Germinal center (tissue), 1 donor: Measurements from ENCODE around the gene DBH.
"Not testable (repeated sequence)": the region's sequence is repeated elsewhere in the genome, so short reads cannot be mapped to it uniquely, and the experiment has no call there.

ENCODE experiments used
- DNase-seq: peaks from one replicate; pipeline ENCODE4 v3.0.0; 2012; ENCODE audit warnings: mixed read lengths, low spot score

Gene DBH

DNA sequence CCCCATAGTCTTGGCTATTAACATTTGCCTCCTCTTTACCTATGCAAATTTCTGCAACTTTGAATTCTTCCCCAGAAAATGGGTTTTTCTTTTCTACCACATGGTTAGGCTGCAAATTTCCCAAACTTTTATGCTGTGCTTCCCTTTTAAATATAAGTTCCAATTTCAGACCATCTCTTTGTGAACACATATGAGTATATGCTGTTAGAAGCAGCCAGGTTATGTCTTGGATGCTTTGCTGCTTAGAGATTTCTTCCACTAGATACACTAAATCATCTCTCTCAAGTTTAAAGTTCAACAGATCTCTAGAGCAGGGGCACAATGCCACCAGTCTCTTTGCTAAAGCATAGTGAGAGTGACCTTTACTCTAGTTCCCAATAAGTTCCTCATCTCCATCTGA, 10.2 kb upstream of the DBH start:
- not testable (repeated sequence) for DNase-seq

DNA sequence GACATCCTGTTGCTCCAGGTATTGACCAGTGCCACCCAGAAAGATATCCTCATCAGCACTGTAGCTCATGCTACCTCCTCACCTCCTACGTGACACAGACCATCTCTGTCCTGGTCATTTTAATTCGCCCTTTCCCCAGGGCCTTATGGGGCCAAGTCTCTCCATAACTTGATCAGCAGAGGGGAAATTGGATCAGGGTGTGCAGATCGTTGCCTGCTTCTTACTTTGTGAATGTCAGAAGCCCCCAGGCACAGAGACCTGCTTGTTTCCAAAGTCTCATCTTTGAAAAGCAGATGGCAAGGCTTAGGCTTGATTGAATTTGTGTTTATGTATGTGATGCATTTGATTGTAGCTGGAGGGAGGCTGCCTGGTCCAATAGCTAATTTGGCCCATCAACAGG, 8.8 kb upstream of the DBH start:
- no peak for DNase-seq

DNA sequence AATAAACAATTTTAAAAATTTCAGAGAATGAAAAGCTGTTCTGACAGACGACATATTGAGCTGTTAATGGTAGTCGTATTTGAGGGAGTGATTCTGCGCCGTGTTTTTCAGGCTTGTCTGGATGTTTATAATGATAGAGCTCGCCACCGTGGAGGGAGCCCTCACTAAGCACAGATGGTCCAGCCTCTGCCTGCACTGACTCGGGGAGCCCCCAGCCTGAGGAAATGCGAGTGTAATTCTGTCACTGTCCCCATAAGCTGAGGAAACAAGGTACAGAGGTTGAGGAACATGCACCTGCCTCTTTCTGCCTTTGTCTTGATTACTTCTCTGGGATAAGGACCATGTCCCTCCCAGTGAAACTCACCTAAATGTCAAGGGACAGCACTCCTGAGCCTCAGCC, 7.4 kb upstream of the DBH start:
- DNase-seq = no peak

DNA sequence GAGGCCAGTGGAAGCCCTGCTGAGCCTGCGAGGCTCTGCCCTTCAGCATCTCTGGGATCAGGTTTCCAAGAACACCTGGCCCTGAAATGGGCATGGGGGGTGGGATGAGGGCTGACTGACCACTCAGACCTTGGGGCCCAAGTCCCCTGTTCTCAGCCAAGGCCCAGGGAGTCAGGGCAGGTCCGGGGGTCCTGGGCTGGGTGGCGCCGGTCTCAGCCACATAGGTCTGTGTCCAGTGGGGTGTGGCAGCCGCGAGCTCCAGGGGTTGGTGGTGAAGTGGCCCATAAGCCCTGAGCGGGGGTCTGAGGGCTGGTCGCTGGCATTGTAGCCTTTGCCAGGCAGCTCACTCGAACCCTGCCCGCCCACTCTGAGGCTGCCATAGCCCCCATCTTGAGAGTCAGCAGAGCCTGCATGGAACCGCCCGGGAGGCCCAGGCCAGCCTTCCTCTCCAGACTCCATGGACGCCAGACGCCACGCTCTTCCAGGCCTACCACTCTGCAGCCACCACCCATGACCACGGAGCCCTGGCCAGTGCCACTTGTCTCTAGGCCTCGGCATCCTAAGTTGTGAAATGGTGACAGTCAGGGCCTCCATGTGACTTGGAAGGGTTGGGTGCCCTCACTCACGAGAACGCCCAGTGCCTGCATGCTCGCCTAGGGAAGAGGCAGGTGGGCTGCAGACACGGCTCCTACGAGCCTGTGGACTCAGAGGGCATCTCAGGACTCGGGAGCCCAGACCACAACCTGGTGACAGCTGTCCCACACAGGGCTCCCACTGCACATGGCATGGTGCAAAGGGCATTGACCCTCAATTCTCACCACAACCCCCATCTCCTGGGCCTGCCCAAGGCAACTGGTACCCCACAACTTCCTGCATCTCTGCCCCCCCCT, 6.7 kb upstream of the DBH start:
- DNase-seq = no peak

DNA sequence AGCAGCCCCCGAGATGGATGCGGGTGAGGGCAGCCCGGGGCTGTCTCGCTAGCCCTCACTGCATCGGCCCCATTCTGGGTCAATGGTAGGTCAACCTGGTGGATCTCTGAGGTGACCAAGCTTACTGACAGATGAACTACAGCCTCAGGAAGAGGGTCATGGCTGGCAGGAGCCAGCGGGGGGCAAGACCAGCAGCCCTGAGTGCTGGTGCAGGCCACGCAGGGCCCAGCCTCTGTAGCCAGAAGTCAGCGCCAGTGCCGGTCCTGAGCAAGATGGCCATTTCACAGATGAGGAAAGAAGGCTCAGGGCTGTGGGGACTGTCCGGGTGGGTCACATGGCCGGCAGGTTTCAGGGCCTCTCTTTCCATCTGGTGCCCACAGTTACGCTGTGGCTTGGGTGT, 5.1 kb upstream of the DBH start:
- no peak for DNase-seq

DNA sequence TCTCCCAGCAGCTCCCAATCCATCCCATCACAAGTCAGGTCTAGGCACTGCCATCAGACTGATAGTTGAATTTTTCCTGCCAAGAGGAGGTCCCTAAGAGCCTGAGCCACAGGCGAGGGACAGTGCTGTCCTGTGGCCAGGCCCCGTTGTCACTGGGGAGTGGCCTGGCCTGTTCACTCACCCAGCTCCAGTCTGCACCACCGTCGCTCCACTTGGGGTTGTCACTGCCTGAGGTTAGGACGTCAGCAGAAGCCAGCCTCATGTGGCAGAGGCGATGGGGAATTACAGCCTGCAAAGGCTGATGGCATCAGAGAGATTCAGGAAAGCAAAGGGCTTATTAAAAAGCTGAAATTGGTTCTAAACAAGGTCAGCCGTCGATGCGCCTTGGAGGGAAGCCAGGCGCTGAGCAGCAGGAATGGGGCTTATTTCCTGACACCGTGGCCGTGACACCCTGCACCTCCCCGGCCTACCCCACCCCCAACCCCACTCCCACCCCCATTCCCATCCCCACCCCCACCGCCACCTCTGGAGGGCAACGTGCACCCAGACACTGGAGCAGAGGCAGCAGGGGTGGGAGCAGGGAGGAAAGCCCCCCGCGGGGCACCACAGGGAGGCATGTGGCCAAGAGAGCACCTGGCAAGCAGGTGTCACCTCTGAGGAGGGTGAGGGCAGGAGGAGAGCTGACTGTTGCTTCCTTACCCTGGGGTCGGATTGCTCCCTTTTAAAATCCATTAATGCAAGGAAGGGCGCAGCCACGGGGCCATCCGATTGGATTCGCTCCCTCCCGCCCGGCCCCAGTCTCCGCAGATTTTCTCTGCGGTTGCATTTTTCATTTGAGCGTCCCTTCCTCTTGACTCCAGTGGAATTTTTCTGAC, 3.1 kb upstream of the DBH start:
- no peak for DNase-seq

DNA sequence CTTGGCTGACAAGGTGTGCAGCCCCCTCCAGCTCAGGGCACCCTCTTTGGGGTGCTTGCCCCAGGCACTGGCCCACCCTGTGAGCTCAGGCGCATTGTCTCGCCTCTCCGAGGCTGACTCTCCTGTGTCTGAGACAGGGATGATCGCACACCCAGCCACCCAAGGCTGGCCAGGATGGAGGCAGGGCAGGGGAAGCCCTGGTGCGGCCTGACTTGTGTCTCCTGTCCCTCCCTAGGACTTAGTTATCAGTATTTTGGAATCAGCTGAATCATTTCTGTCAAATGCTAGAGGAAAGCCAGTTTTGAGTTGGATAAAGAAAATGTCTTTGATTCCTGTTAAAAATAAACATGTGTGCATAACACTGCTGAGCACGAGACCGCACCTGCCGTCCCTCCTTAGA, 2.5 kb upstream of the DBH start:
- no peak for DNase-seq

DNA sequence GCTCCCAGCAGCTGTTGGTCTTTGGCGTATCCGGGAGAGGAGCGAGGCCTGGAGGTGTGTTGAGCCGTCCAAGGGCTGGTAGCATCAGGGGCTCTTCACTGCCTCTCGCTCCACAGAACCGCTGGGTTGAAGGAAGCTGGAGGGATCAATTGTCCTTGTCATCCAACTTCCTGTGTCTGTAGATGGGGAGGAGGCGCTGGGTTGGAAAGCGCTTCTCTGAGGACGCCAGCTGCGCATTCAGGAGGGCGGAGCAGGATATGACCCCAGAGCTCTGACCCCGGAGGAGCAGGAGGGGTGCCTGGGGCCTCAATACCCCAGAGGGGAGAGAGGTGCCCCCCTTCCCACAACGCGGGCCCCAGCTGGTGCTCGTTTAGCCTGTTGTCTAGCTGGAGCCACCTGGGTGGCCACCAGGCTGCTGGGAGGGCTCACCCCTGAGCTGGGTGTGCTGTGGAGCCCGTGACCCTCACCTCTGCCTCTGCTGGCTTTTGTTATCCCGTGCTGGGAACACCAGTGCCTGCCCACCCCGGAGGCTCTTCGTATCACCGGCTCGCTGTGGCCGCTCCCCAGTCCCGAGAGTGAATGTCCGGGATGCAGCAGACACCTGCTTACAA, 2.0 kb upstream of the DBH start:
- DNase-seq = no peak

DNA sequence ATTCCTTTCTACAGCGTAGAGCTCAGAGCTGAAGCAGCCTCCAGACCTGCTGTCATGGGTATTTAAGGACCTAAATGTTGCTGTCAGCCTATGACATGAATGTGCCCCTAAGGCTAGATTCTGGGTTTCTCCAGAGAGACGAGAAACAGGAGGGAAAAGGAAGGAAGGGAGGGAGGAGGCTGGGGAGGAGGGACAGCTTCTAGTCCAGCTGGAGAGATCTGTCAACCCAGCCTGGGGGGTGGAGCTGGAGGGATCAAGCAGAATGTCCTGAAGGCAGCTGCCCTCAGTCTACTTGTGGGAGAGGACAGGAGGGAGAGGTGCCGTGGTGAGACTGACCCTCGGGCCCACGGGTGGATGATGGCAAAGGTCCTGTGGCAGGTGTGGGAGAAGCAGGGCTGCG, 1.1 kb upstream of the DBH start:
- DNase-seq = no peak

DNA sequence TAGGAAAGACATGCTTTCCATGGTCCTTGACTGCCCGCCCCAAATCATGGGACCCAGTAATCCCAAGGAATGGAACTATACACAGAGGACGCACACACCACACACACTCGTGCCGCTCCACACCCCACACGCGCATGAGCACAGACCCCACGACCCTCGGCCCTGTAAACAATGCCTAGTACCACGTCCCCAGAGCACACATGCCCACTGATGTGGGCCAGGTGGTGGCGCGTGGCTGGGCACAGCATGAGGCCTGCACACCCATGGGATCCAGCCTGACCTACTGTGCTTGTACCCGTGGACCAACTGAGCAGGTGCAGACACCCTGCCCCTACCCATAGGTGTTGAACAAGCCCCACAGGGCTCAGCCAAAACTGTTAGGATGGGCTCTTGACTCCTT, 739 bp downstream of the DBH start:
- DNase-seq = no peak

DNA sequence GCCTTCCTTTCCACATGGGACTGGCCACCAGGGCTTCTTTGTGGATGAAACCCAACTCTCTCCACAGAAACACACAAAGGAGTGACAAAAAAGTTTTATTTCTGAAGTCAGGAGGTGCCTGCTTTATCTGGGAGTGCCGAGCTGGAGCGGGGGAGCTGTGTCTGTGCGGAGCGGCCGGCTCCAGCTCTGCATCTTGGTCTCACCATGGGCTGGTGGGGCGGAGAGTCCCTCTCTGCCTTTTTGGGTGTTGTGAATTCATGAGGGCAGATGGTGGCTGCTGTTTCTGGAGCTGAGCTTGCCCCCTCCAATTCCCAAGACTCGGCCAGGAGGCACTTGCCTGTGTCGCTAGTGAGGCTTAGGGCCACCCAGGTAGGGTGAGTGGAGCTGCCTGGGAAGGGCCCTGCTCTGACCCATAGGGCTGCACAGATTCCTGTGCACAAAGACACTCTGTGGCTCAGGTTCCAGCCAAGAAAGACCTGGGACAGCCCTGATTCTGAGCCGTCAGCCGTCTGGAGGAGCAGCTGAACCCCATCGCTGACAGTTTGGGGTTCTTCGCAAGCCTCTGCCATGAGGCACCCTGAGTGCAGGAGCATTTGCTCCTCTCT, 1.4 kb downstream of the DBH start:
- no peak for DNase-seq

DNA sequence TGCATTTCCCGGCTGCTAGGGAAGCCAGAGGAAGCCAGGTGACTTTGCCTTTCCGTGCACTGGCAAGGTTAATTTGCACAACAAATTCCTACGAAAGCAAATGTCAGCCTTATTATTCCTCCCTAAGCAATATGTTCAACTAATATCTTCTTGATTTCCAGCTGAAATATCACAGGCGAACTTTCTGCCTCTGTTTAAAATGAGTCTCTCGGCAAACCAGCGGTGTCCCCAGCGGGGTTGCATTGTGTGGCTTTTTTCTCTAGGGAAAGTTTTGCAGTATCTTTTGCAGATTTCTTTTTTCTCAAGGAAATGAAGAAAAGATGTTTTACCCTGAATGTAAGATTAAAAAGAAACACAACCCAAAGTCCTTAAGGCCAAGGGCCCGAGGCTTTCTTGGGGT, 1.9 kb downstream of the DBH start:
- no peak for DNase-seq

DNA sequence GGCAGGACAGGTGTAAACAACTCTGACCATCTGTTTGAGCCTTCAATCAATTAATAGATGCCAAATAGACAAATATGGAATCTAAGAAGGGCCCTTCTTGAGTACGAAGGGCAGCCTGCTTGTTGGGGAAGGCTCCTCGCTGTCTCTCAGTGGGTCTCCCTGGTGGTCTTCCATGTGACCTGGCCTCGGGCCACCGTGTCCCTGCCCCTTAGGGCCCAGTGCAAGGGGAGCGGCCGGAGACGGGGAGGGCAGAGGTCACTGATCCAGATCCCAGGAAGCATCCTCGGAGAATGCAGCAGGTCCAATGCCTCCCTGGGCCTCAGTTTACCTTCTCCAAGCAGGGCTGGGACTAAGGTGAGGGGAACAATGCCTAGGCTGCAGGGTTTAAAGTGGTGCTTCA, 2.5 kb downstream of the DBH start:
- no peak for DNase-seq

DNA sequence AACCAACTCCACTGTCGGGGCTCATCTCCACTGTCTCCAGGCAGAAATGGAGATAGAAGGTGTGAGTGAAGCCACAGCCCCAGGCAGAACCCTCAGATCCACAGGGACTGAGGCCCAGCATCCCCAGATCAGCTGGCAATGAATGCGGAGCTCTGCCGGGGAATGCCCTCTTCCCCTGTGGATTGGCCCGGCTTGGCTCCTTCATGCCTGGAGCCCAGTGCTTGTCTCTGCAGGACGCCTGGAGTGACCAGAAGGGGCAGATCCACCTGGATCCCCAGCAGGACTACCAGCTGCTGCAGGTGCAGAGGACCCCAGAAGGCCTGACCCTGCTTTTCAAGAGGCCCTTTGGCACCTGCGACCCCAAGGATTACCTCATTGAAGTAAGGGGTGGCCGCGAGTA, 3.5 kb downstream of the DBH start:
- no peak for DNase-seq

DNA sequence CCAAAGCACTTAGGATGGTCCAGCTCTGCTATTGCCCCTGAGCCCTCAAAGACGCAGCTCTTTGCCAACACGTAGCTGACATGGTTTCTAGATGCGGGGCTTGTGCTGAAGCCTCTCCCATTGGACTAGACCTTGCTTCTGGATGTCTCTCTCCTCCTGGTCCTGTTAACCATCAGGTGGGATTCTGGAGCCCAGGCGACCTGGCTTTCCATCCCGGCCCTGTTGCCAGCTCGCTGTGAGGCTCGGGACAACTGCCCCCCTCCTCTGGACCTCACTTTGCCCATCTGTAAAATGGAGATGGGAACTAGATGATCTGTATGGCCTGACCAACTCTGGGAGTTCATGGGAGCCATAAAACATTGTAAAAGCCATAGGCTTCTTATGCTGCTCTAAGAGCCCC, 4.0 kb downstream of the DBH start:
- no peak for DNase-seq

DNA sequence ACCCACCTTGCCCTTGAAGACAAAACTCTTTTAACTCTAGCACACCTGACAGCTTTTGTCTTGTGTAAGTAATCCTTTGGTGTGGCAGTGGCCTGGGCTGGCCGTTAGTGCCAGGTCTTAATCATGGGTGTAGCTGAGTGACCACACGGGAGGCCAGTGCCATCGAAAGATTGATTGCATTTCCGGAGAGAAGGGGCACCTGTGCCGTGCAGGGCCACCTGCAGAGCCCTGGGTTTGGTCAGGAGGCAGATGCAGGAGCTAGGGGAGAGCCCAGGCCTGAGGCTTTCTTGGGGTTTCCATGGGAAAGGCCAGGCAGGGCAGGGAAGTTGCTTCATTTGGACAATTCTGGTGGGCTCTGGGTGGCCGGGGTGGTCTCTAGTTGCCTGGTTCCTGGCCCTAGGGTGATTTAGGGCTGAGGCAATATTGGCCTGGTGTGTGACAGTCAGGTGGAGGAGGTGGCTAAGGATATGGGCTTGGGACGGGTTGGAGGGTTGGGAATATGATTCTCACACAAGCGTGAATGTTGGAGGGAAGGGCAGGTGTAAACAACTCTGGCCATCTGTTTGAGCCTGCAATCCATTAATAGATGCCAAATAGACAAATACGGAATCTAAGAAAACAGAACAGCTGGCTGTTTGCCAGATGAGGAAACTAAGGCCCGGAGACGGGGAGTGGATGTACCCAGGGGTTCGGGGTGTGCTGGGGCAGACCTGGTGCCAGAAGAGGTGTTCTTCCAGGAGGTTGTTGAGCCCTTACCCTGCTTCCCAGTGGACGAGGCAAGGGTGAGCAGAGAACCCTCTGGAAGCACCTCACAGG, 4.6 kb downstream of the DBH start:
- DNase-seq = no peak

DNA sequence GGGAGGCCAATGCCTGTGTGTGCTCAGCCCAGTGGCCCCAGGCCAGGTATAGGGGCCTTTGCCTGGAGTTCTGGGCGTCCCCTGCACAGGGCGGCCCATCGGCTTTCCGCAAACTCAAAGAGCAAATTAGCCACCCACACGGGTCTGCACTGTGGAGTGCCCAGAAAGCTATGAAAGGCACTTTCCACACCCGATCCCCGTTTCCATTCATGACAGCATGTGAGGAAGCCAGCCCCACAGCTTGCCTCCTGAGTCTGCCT, 5.2 kb downstream of the DBH start:
- no peak for DNase-seq

DNA sequence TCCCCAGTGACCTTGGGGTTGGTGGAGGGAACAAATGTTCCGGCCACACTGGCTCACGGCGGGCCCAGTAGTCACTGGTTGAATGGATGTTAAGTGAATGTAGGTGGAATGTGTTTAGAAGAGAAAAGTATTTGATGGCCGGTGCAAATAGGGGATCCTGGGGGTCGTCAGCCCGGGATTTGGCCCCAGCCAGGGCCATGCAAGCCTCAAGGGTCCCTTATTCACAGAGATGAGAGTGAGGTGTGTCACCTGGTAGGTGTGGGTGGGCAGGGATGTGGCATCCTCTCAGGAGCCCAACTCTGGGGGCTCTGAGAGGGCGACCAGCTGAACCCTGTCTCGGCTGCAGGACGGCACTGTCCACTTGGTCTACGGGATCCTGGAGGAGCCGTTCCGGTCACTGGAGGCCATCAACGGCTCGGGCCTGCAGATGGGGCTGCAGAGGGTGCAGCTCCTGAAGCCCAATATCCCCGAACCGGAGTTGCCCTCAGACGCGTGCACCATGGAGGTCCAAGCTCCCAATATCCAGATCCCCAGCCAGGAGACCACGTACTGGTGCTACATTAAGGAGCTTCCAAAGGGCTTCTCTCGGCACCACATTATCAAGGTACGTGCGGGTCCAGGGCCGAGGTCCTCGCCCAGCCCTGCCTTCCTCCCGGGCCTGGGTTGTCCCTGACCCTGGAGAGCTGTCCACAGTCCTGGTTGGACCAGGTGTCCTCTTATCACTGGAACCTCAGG, 5.9 kb downstream of the DBH start:
- DNase-seq = no peak

DNA sequence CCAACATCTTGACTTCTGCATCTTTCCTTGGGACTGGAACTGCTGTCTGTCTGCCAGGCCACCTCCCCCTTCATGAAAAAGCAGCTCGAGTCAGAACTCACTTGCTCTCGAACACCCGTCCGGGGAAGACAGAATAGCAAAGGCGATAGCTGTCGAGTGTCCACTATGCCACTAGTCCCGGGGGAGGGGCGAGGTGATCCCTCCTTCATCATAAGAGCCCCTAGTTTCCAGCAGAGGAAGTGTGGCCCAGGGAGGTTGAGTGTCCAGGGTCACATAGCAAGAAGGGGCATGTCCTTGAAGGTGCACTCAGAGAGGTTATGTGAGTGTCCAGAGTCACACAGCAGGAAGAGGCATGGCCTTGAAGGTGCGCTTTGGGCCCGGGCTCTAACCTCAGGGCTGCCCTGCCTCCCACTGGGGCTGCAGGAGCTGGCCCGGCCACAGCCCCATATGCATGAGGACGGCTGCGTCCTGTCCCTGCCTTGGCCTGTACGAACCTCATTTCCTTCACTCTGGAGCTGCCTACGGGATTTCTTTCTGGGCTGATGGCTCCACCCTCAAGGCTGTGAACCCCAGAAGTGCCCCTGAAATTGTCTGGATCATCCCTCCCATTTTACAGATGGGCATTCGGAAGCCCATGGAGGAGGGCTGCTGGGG, 6.7 kb downstream of the DBH start:
- DNase-seq = no peak

DNA sequence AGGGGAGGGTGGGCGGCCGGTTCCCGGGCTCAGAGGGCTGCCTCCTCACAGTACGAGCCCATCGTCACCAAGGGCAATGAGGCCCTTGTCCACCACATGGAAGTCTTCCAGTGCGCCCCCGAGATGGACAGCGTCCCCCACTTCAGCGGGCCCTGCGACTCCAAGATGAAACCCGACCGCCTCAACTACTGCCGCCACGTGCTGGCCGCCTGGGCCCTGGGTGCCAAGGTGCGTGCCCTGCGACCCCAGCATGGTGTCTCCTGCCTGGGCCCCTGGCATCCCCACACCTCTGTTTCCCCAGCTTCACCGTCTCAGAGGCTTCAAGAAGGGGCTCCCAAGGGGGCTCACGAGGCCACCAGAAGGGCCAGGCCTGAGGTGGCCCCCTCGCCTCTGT, 7.2 kb downstream of the DBH start:
- DNase-seq = no peak
